Measurements from ENCODE around the gene ADGRL1.
"Not testable (repeated sequence)": the region's sequence is repeated elsewhere in the genome, so short reads cannot be mapped to it uniquely, and the experiment has no call there.

ADGRL1 gene

DNA sequence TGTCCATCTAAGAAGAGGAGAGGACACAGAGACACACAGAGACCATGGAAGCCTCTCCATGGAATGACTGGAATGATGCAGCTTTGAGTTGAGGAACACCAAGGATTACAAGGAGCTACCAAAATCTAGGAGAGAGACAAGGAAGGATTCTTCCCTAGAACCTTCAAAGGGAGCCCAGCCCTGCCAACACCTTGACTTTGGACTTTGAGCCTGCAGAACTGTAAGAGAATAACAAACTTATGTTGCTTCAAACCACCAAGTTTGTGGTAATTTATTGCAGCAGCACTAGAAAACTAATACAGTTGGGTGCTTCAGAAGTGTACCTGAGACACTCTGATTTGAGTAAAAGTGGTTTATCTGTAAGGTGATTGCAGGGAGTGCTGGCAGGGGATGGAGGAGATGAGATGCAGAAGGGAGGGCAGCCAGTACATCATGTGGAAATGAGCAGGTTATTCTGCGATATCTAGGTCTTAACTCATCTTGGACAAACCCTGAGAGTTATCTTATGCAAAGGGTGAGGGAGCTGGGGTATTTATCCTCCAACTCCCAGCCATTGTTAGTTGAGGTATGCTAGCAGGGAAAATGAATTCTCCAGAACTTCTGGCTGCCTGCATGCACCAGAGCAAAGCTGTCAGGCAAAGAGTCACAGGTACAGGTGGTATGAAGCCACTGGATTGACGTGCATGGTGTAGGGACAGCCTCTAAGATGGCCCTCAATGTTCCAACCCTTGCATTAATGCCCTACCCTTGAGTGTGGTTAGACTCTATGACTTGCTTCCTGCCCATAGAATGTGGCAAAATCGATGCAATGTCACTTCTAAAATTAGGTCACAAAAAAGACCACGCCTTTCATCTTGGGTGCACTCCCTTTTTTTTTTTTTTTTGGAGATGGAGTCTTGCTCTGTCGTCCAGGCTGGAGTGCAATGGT lies 31.3 kb upstream of the ADGRL1 start:
- H3K27ac Mint-ChIP-seq, result no peak overlapping the region
- H3K27me3 Mint-ChIP-seq, result no peaks in the 10 kb centered on the region
- H3K4me1 Mint-ChIP-seq (ENCODE audit: low read depth), result no peaks in the 10 kb centered on the region
- no peak overlapping the region for H3K4me3 Mint-ChIP-seq
- no peaks in the 10 kb centered on the region for H3K9me3 Mint-ChIP-seq
- H3K36me3 Mint-ChIP-seq (ENCODE audit: low read depth), result no peaks in the 10 kb centered on the region

DNA sequence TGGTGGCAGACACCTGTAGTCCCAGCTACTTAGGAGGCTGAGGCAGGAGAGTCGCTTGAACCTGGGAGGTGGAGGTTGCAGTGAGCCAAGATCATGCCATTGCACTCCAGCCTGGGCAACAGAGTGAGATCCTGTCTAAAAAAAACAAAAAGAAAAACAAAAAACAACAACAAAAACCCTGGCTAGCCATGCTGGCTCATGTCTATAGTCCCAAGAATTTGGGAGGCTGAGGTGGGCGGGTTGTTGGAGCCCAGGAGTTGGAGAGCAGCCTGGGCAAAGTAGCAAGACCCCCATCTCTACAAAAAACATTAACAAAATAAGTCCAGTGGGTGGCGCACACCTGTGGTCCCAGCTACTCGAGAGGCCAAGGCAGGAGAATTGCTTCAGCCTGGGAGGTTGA lies 27.0 kb upstream of the ADGRL1 start:
- H3K36me3 Mint-ChIP-seq (ENCODE audit: low read depth); H3K27me3 Mint-ChIP-seq; H3K4me1 Mint-ChIP-seq (ENCODE audit: low read depth); H3K4me3 Mint-ChIP-seq; H3K9me3 Mint-ChIP-seq; H3K27ac Mint-ChIP-seq: not testable (repeated sequence)

DNA sequence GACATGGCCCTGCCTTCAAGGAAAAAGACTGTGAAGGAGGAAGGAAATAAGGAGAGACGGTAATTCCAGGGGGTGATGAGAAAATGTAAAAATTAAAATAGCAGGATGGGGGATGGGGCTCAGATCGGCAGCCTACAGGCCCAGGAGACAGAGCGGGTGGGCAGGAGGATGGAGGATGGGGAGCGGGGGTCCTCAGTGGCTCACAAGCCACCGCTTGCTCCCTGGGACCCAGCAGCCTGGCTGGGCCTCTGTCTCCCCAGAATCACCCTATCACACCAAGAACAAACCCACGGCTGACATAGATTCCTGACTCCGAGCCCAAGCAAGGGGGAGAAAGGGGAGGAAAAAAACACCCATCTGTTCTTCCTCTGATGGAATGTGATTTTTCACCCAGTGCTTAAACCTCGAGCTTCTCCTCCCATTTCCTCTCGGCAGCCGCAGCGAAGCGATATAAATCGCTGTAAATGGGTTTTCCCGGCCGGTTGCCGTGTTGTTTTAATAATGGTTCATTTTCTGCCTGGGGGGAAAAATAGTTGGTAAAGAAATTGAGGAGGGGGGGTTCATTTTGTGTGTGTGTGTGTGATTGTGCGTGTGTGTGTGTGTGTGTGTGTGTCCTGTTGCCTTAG lies 22.6 kb upstream of the ADGRL1 start:
- not testable (repeated sequence) for H3K27me3 Mint-ChIP-seq; H3K4me3 Mint-ChIP-seq; H3K27ac Mint-ChIP-seq; H3K36me3 Mint-ChIP-seq (ENCODE audit: low read depth); H3K9me3 Mint-ChIP-seq
- H3K4me1 Mint-ChIP-seq (ENCODE audit: low read depth), result peaks cover 10% of the 10 kb centered on the region

DNA sequence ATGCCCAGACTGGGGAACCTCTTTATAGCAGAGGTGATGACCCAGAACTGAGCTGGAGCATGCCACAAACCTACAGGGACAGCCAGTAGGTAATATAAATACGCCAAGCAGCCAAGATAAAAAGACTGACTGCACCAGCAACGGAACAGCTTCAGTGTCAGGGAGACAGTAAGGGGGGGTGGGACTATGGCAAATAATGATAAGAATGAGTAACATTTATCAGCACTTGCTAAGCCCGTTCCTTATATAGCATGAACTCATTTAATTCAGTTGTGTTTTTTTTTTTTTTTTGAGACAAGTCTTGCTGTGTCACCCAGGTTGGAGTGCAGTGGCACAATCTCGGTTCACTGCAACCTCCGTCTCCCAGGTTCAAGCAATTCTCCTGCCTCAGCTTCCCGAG lies 20.5 kb upstream of the ADGRL1 start:
- not testable (repeated sequence) for H3K27me3 Mint-ChIP-seq; H3K4me3 Mint-ChIP-seq; H3K9me3 Mint-ChIP-seq; H3K36me3 Mint-ChIP-seq (ENCODE audit: low read depth); H3K27ac Mint-ChIP-seq
- H3K4me1 Mint-ChIP-seq (ENCODE audit: low read depth), result peaks cover 14% of the 10 kb centered on the region

DNA sequence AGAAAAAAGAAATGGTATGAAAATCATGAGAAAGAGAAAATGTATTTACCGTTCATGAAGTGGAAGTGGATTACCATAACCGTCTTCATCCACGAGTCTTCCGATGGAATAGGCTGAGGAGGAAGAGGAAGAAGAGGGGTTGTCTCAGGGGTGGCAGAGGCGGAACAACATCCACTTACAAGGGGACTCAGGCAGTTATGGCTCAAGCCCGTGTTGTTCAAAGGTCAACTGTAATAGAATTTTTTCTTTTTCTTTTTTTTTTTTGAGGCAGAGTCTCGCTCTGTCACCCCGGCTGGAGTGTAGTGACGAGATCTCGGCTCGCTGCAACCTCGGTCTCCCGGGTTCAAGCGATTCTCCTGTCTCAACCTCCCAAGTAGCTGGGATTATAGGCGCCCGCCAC lies 16.9 kb upstream of the ADGRL1 start:
- Mint-ChIP-seq H3K27ac (no peak overlapping the region), H3K9me3 (no peaks in the 10 kb centered on the region), H3K36me3 (ENCODE audit: low read depth) (no peaks in the 10 kb centered on the region), H3K4me1 (ENCODE audit: low read depth) (peaks cover 11% of the 10 kb centered on the region), H3K27me3 (no peaks in the 10 kb centered on the region), H3K4me3 (no peak overlapping the region)

DNA sequence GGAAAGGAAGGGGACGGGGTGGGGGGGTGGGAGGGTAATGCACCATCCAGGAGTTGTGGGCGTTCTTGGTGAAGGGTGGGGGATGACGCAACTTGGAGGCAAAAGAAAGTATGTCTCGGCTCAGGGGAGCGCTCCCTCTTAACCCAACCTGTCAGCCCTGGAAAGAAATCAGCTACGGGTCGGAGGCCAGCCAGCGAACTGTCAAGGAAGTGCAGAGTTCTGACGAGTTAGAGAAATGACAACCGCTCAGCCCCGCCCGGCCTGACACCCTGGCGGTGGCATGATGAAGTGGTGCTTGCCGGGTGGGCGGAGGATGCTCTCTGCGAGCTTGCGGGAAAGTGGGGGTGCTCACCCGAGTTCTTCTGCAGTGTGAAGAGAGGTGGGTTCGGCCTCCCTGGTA lies 15.4 kb upstream of the ADGRL1 start:
- H3K9me3 Mint-ChIP-seq; H3K36me3 Mint-ChIP-seq (ENCODE audit: low read depth); H3K27me3 Mint-ChIP-seq: not testable (repeated sequence)
- Mint-ChIP-seq H3K4me3 (peak overlapping the region; percentile 62), H3K4me1 (ENCODE audit: low read depth) (peaks cover 13% of the 10 kb centered on the region), H3K27ac (peak overlapping the region; percentile 16)

DNA sequence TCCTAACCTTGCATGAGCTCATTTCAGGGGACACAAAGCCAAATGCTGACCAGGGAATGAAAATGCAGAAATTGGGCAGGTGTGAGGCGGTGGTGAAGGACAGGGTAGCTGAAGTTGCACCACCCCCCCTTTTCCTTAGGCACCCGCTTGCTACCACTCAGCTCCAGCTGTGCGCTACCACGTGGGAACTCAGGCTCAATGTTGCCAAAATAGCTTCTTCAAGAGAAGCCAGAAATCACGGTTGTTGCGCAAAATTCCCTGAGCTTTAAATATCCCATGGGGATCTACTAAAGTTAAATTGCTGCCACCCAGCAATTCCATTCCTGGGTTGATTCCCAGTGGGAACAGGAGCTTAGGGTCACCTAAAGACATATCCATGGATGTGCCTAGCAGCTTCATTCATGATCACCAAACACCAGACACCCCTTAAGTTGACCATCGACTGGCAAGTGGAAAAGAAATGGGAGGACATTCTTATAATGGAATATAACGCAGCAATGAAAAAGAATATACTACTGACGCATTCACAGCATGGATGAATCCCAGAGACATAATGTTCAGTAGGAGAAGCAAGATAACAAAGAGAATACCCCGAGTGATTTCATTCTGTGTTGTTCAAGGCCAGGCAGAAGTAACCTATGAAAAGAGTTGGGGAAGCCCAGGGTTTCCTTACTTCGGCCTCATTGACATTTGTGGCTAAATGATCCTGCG lies 12.8 kb upstream of the ADGRL1 start:
- Mint-ChIP-seq H3K36me3 (ENCODE audit: low read depth) (no peaks in the 10 kb centered on the region), H3K4me3 (no peak overlapping the region), H3K4me1 (ENCODE audit: low read depth) (peaks cover 13% of the 10 kb centered on the region), H3K27ac (no peak overlapping the region), H3K9me3 (no peaks in the 10 kb centered on the region), H3K27me3 (no peaks in the 10 kb centered on the region)

DNA sequence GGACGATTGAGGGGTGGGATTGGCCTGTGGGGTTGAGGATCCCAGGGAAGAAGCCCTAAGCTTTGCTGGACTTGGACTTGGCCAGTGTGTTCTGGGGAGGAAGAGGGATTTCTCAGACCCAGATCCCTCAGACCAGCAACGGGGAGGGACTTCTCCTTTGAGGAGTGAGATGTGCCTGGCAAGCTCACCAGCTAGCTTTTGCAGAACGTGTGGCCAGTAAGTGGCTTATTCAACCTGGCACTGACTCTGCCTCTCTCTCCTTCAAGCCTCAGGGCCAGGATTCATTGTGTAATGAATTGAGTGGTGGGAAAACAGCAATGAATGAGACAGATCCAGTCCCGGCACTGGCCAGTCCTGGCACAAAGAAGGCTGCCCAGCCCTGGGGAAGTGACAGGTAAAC lies 11.9 kb upstream of the ADGRL1 start:
- H3K36me3 Mint-ChIP-seq (ENCODE audit: low read depth); H3K4me3 Mint-ChIP-seq; H3K27me3 Mint-ChIP-seq; H3K27ac Mint-ChIP-seq; H3K9me3 Mint-ChIP-seq: not testable (repeated sequence)
- peaks cover 13% of the 10 kb centered on the region for H3K4me1 Mint-ChIP-seq (ENCODE audit: low read depth)

DNA sequence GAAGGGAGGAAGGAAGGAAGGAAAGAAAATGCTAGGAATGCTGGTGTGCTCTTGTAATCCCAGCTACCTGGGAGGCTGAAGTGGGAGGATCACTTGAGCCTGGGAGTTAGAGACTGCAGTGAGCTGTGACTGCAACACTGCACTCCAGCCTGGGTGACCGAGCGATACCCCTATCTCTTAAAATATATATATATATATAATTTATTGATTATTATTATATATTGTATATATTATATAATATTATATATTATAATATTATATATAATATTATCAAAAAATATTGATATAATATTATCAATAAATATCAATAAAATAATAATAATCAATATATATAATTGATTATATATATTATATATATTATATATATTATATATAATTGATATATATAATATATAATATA lies 8.6 kb upstream of the ADGRL1 start:
- Mint-ChIP-seq H3K27ac (no peak overlapping the region), H3K36me3 (ENCODE audit: low read depth) (no peaks in the 10 kb centered on the region), H3K4me3 (no peak overlapping the region)

DNA sequence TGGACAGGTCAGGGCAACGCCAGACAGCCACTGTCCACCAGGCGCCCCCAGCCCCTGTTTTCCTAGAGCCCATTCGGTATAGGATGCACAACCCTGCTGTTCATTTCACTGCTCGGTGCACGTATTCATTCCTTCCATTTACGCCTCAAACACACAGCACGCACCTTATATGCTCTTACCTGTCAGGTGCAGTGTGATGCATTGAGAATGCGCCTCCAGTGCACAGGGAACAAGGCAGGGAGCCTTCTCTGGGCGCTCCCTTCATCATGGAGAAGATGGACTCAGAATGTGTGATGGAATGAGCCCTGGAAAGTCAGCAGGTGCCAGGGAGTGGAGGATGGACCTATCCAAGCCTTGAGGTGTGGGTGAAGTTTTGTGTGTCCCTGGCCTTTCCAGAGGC lies 4.2 kb upstream of the ADGRL1 start:
- peaks cover 19% of the 10 kb centered on the region for H3K4me1 Mint-ChIP-seq (ENCODE audit: low read depth)
- H3K36me3 Mint-ChIP-seq (ENCODE audit: low read depth); H3K27ac Mint-ChIP-seq; H3K9me3 Mint-ChIP-seq: not testable (repeated sequence)
- H3K27me3 Mint-ChIP-seq, result peaks cover 22% of the 10 kb centered on the region
- peak overlapping the region; percentile 19 for H3K4me3 Mint-ChIP-seq

More for the DNA sequence above, 8.6 kb upstream of the ADGRL1 start:
- H3K4me1 Mint-ChIP-seq (ENCODE audit: low read depth), result peaks cover 7% of the 10 kb centered on the region
- no peaks in the 10 kb centered on the region for H3K9me3 Mint-ChIP-seq
- peaks cover 10% of the 10 kb centered on the region for H3K27me3 Mint-ChIP-seq

DNA sequence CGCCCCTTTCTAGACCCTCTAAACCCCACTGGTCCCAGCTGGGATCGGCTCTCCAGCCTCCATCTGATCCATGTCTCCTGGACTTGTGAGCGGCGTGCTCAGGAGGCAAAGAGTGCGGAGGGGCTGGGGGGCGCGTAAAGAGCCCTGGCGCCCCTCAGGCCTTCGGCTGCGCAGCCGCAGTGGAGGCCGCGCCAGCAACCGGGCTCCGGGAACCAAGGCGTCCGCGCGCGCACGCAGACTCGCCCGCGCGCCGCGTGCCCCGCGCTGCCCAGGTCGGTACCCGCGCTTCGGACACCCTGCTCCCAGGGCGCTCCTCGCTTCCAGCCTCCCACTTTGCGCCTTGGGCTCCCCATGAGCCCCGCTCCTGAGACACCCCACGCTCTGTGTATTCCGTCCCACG lies 3.4 kb upstream of the ADGRL1 start:
- H3K27me3 Mint-ChIP-seq, result peaks cover 25% of the 10 kb centered on the region

DNA sequence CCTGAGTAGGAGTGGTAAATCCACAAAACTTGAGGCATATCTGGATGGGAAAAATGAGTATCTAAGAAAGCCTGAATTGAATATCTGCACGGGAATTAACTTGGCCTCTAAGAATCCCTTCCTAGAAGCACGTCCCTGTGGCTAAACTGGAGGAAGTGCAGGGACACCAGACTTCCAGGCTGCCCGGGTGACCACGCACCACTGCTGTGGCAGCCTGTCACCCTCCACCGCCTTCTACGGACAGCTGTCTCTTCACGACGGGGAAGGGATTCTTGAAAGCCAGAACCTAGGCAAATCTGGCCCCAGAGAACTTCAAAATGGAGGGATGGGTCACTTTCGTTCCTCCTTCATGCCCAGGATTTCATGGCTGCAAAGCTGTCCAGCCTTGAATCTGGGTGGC lies 2.5 kb upstream of the ADGRL1 start:
- not testable (repeated sequence) for H3K9me3 Mint-ChIP-seq; H3K27ac Mint-ChIP-seq; H3K36me3 Mint-ChIP-seq (ENCODE audit: low read depth); H3K4me3 Mint-ChIP-seq
- peaks cover 32% of the 10 kb centered on the region for H3K27me3 Mint-ChIP-seq
- peaks cover 32% of the 10 kb centered on the region for H3K4me1 Mint-ChIP-seq (ENCODE audit: low read depth)

More for the DNA sequence above, 3.4 kb upstream of the ADGRL1 start:
- peak overlapping the region; percentile 19 for H3K4me3 Mint-ChIP-seq
- H3K36me3 Mint-ChIP-seq (ENCODE audit: low read depth); H3K9me3 Mint-ChIP-seq; H3K27ac Mint-ChIP-seq: not testable (repeated sequence)
- H3K4me1 Mint-ChIP-seq (ENCODE audit: low read depth), result peaks cover 25% of the 10 kb centered on the region

DNA sequence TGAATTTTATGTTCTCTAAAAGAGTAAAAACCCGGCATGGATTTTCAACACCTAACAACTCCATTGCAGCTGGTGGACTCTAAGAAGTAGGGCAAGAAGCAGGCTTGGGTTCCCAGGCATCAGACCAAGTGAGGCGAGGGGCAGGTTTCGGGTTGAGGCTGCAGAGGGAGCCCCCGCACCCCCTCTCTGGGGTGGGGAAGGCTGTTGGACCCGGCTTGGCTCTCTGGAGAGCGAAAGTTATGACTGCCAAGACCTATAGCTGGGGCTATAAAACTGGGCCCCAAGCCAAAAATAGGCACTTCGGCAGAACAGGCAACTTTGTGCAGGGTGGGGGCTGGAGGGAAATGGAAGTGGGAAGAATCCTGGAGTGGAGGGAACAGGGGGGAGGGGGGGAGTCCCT lies 1.8 kb upstream of the ADGRL1 start:
- H3K4me1 Mint-ChIP-seq (ENCODE audit: low read depth), result peaks cover 32% of the 10 kb centered on the region
- H3K27me3 Mint-ChIP-seq, result peaks cover 32% of the 10 kb centered on the region
- peak overlapping the region; percentile 84 for H3K4me3 Mint-ChIP-seq
- H3K36me3 Mint-ChIP-seq (ENCODE audit: low read depth); H3K27ac Mint-ChIP-seq; H3K9me3 Mint-ChIP-seq: not testable (repeated sequence)

DNA sequence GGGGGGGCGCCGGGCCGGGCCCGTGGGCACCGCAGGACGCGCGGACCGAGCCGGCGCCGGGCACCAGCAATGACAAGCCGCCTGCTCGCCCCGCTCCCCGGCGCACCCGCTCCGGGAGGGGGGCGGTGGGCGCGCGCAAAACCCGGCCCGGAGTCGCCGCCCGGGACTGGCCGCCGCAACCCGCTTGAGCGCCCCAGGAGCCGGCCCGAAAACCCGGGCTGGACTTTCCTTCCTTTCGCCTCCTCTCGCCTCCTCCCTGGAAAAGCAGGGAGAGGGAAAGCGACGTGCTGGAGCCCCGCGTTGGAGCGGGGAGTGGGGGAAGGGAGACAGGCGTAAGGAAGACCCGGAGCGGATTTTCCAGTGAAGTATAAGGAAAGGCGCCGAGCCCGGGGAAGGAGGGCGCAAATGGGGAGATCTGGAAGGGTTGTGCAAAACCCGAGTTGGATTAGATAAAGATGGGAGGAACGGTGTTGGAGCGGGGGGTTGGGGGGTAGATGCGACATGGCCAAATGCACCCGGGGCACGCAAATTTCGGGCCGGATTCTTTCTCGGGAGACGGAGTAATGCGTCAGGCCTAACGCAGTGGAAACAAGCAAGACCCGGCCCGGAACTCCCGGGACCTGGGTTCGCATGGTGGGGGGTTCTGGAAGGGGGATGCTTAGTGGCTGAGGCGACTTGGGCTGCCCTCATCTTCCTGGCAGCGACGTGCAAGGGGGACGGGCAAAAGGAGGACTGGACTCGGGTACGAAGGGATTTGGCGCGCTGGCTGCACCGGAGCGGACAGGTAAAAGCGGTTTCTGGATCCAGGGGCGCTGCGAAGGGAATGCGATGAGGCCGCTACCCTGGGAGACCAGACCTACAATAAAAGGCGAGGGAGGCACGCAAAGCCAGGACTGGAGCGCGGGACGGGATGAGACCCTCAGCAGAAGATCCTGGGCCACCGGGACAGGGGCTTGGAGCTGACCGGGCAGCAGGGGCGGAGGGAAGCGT lies 1.1 kb upstream of the ADGRL1 start:
- Mint-ChIP-seq H3K27me3 (peaks cover 32% of the 10 kb centered on the region), H3K4me1 (ENCODE audit: low read depth) (peaks cover 32% of the 10 kb centered on the region), H3K4me3 (peak overlapping the region; percentile 84), H3K27ac (peak overlapping the region; percentile 77)
- not testable (repeated sequence) for H3K36me3 Mint-ChIP-seq (ENCODE audit: low read depth); H3K9me3 Mint-ChIP-seq

All from stimulated activated naive CD8-positive, alpha-beta T cell treated with anti-CD3 and anti-CD28 coated beads, Interleukin-15, Interleukin-2, amounts not matched to agents 100 ng/mL and 50 ng/mL, for 24 hours (primary cell).